ENCODE data around the gene RABGAP1L. TPM values are rescaled to one million over a fixed set of nuclear protein-coding genes. Genes with fewer than 3 reads are reported as not detected.

RABGAP1L gene
- total and polyA plus RNA-seq, 2 of the 8 experiments (the other 6 are each of a cell fraction or from before 2014, with no cell fraction given) = 33.3 to 156 TPM

- H4K5ac ChIP-seq (ENCODE audit: insufficient read length, low read depth, low read length) = no peak overlapping the region
- no peak overlapping the region for H3K14ac ChIP-seq (ENCODE audit: insufficient read length)
- H3K79me1 ChIP-seq (ENCODE audit: low read depth, low read length) = 0 out of 2 replicates have a peak, but pooled peaks cover 2% of the 10 kb centered on the region
- no peak overlapping the region for H3K56ac ChIP-seq (replicated peaks; ENCODE audit: insufficient read length, low read depth, low read length)
- H3K23ac ChIP-seq (ENCODE audit: insufficient read length) = no peak overlapping the region
- ChIA-PET POLR2A (ENCODE audit: partially characterized antibody) (no interaction called here), CTCF (ENCODE audit: partially characterized antibody) (interaction anchor here (0.6 to 1.9 kb wide), 2 partner anchors 23 to 26 kb away, joined by 3 to 9 read pairs; no protein-coding TSS in a partner anchor)
- peaks cover 0 to 7% of the 10 kb centered on the region in 2 experiments for H4K20me1 ChIP-seq (replicated peaks in 1 of 2; ENCODE audit: control insufficient read depth in 1 of 2, insufficient read depth in 2 of 2, low read length in 2 of 2)
- H3K79me2 ChIP-seq (ENCODE audit: control insufficient read depth in 1 of 2, insufficient read depth in 2 of 2, low read length in 2 of 2) = peaks cover 0 to 25% of the 10 kb centered on the region in 2 experiments; a peak in 2 of 4 replicates
- H2BK5ac ChIP-seq (ENCODE audit: low read depth, low read length) = no peak overlapping the region
- DNase-seq (ENCODE audit: low read depth in 1 of 2, low spot score in 2 of 2) (no peak), FAIRE-seq (no peak)
- no peak overlapping the region for H2BK12ac ChIP-seq (ENCODE audit: low read depth, low read length)
- no peak overlapping the region for H3K4me3 ChIP-seq (ENCODE audit: extremely low read depth in 1 of 4, insufficient read depth in 2 of 4, low read depth in 3 of 4, low read length in 4 of 4)
- H3K36me3 ChIP-seq (ENCODE audit: control insufficient read depth in 2 of 4, insufficient read depth in 4 of 4, low read length in 3 of 4) = peaks cover 0 to 68% (median 27%) of the 10 kb centered on the region in 4 experiments; a peak in 6 of 8 replicates
- no peak overlapping the region for H2AK5ac ChIP-seq (ENCODE audit: low read depth, low read length)
- WGBS, 2 experiments (ENCODE audit: extremely low coverage in 1 of 2, insufficient coverage in 1 of 2, insufficient read length in 1 of 2, insufficient replicate concordance in 2 of 2, low coverage in 1 of 2, low lambda C conversion rate in 2 of 2, missing lambda C conversion rate in 1 of 2) = 92% methylated on average over 2 of the region's 2 CpGs; no CpG with 5 or more reads in 1 of the 2 experiments
- H3K4me1 ChIP-seq (replicated peaks in 1 of 4; ENCODE audit: control insufficient read depth in 3 of 4, insufficient read depth in 4 of 4, low read length in 3 of 4) = peaks cover 0 to 2% (median 0%) of the 10 kb centered on the region in 4 experiments; a peak in 1 of 7 replicates
- no peak overlapping the region for H2BK120ac ChIP-seq (replicated peaks; ENCODE audit: low read depth, low read length)
- no peak for TF ChIP-seq CTCF (IDR thresholded peaks at IDR 0.05; ENCODE audit: control extremely low read depth in 1 of 3, insufficient read depth in 1 of 3, low read depth in 1 of 3, low read length in 3 of 3)
- TF ChIP-seq SIRT6 (IDR thresholded peaks at IDR 0.05; ENCODE audit: low read length) = no peak
- no peak for TF ChIP-seq PHF8 (conservative IDR thresholded peaks at IDR 0.05; ENCODE audit: low read depth, low read length)
- TF ChIP-seq USF2 (IDR thresholded peaks at IDR 0.05; ENCODE audit: low read length) = no peak
- no peak for TF ChIP-seq CBX8 (IDR thresholded peaks at IDR 0.05; ENCODE audit: borderline replicate concordance, low read depth, low read length)
- TF ChIP-seq CEBPB (IDR thresholded peaks at IDR 0.05; ENCODE audit: low read depth, low read length) = peak; percentile 27; the same call in 1 of the 2 replicates
- no peak for TF ChIP-seq MAX (IDR thresholded peaks at IDR 0.05)
- no peak for TF ChIP-seq KDM5A (IDR thresholded peaks at IDR 0.05; ENCODE audit: low read length)
- TF ChIP-seq RBBP5 (IDR thresholded peaks at IDR 0.05; ENCODE audit: borderline replicate concordance, low read depth, low read length) = no peak
- no peaks in the 10 kb centered on the region for H3K23me2 ChIP-seq (ENCODE audit: low read depth, low read length)
- H3K4me2 ChIP-seq (ENCODE audit: insufficient read depth in 1 of 2, low read depth in 2 of 2, low read length in 2 of 2) = no peak overlapping the region
- no peak overlapping the region for H3K27ac ChIP-seq (ENCODE audit: low read depth, low read length)
- no peak overlapping the region for H2AFZ ChIP-seq (ENCODE audit: low read length)
- H3K18ac ChIP-seq (ENCODE audit: extremely low read depth, low read length) = no peak overlapping the region
- no peak overlapping the region for H4K91ac ChIP-seq (replicated peaks; ENCODE audit: insufficient read length, low read length)
- H4K8ac ChIP-seq (ENCODE audit: extremely low read depth, insufficient read depth, low read length) = no peak overlapping the region
- no peak overlapping the region for H2BK15ac ChIP-seq (ENCODE audit: low read length)
- H3K27me3 ChIP-seq (replicated peaks in 1 of 4; ENCODE audit: control insufficient read depth in 3 of 4, extremely low read depth in 1 of 4, insufficient read depth in 3 of 4, low read length in 3 of 4) = no peaks in the 10 kb centered on the region
- H3K9ac ChIP-seq (replicated peaks in 1 of 4; ENCODE audit: extremely low read depth in 1 of 4, low read depth in 3 of 4, low read length in 3 of 4) = no peak overlapping the region
- H2BK20ac ChIP-seq (ENCODE audit: low read length) = no peak overlapping the region
- H3K4ac ChIP-seq (replicated peaks; ENCODE audit: insufficient read length, low read depth, low read length) = no peak overlapping the region
- no peaks in the 10 kb centered on the region for H3K9me3 ChIP-seq (ENCODE audit: insufficient read depth in 2 of 2, low read depth in 1 of 2, low read length in 1 of 2)
Observed at GRCh38 chr1:174960362-174960761, 801.0 kb downstream of the RABGAP1L start.

Measured in H1 (cell line).